Thyroid gland (tissue), 4 donors: ENCODE measurements around the gene GPRC5A. TPM values are rescaled to one million over a fixed set of nuclear protein-coding genes. Genes with fewer than 3 reads are reported as not detected.

Experiments
- DNase-seq, 2 donors: peaks; one replicate each; pipeline ENCODE4 v3.0.0-alpha.2; 2019
- H3K27ac ChIP-seq, 3 donors: fragments of 200-600 bp; sonication (generic); 1 replicate in 2 of 3; 2 replicates in 1 of 3; pipeline ENCODE4 v1.5.1; 2016 to 2019; ENCODE audit warnings: mild to moderate bottlenecking in 1 of 3, moderate library complexity in 1 of 3
- H3K27me3 ChIP-seq: fragments of 200-600 bp; sonication (generic); one replicate; pipeline ENCODE4 v1.5.1; 2019
- H3K36me3 ChIP-seq, 2 donors: fragments of 200-600 bp; sonication (generic); one replicate each; pipeline ENCODE4 v1.5.1; 2016 to 2019
- H3K4me1 ChIP-seq, 2 donors: fragments of 200-600 bp; sonication (generic); one replicate each; pipeline ENCODE4 v1.5.1; 2017 to 2019
- H3K4me3 ChIP-seq, 3 donors: fragments of 200-600 bp; sonication (generic); replicated peaks in 1 of 3; 1 replicate in 2 of 3; 2 replicates in 1 of 3; pipeline ENCODE4 v1.5.1; 2016; ENCODE audit warnings: mild to moderate bottlenecking in 1 of 3
- H3K9me3 ChIP-seq: fragments of 200-600 bp; sonication (generic); one replicate; pipeline ENCODE4 v1.5.1; 2017
- POLR2A ChIP-seq, 2 donors: fragments of 450-650 bp; IDR thresholded peaks; one replicate each; pipeline ENCODE4 v1.6.1; 2017; ENCODE audit warnings: antibody characterized with exemption in 2 of 2, mild to moderate bottlenecking in 2 of 2, moderate library complexity in 1 of 2
- WGBS, 2 donors: methylation state at CpG; one replicate each; pipeline ENCODE4 v1.1.5; 2017; 5-methylcytosine and 5-hydroxymethylcytosine counted together
- intact Hi-C: fragments of 100-400 bp; cut with DNase I; formaldehyde crosslinking; loops from one replicate; pipeline ENCODE4 v1.15.1; 2023
- total RNA-seq, 4 donors: library from RNA; depleted of rRNA; stranded (reverse); fragments of >200 nt; gene quantifications; one replicate each; pipeline ENCODE4 v1.2.3, GENCODE V29; 2016
- TF ChIP-seq, protein P1 (sequence below), 6 experiments: fragments of 200-600 bp in 3 of 6; fragments of 450-650 bp in 3 of 6; sonication (generic) in 3 of 6; IDR thresholded peaks; one replicate each; pipeline ENCODE4 v1.5.1; 2016 to 2019; ENCODE audit warnings: antibody characterized with exemption in 6 of 6, mild to moderate bottlenecking in 2 of 6, inconsistent platforms in 1 of 6, moderate library complexity in 1 of 6

The GPRC5A gene
- total RNA-seq, 4 donors from 2014 or later: 107 to 207 (median 128) TPM

DNA sequence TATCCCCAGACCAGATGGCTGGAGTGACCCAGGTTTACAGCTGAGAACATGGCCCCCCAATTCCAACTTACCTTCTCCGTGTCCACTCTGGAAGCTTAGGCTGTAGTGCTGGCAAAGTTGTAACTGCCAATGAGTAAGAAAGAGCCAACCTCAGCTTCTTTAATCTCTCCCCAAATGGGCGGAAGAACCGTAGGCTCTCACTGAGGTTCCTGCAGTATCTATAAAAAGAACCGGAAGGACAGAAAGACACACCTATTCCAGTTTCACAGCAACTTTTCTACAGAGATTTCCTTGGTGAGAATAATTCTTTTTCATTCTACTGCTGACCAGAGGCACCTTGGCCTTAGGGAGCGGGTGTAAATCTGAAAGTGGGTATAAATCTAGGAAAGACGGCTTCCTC lies 60.7 kb downstream of the GPRC5A start, which contains the start of gene GPRC5D:
Gene GPRC5D (minus strand): TSS at position 135 of the 400 bp plus-strand sequence. CDS start 1,786 bp downstream, outside the sequence.
- WGBS, 2 donors: 90 to 94% methylated on average over 6 of the region's 6 CpGs
- no peak within 1 kb of the TSS for H3K4me3 ChIP-seq

DNA sequence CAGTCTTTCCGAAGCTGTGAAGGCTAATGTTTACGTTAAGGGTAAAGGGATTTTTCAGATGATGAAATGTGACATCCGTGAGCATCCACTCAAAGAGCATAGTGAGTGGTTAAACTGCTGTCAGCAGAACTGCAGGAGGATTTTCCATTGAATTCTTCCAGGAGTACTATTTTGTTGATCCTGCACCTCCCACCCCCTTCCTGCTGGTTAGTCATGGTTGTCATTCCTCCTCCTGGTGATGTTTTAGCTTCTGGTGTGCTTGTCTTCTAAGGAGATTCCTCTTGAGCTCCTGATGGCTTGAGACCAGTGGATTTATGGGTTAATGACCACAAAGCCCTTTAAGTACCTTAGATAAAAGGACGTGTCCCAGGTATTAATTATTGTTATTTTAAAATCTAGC lies 63.0 kb downstream of the GPRC5A start:
- 35% methylated on average over 4 of the region's 4 CpGs for WGBS, 2 donors
- Histone ChIP-seq H3K4me1 (peaks cover 0 to 10% of the 10 kb centered on the region in 2 donors), H3K27ac (no peak overlapping the region), H3K27me3 (no peaks in the 10 kb centered on the region), H3K9me3 (no peaks in the 10 kb centered on the region), H3K36me3 (no peaks in the 10 kb centered on the region), H3K4me3 (no peak overlapping the region)
- peak; percentile 10 to 38 for DNase-seq
- intact Hi-C loops: no loop called here
- TF ChIP-seq, protein P1, sequence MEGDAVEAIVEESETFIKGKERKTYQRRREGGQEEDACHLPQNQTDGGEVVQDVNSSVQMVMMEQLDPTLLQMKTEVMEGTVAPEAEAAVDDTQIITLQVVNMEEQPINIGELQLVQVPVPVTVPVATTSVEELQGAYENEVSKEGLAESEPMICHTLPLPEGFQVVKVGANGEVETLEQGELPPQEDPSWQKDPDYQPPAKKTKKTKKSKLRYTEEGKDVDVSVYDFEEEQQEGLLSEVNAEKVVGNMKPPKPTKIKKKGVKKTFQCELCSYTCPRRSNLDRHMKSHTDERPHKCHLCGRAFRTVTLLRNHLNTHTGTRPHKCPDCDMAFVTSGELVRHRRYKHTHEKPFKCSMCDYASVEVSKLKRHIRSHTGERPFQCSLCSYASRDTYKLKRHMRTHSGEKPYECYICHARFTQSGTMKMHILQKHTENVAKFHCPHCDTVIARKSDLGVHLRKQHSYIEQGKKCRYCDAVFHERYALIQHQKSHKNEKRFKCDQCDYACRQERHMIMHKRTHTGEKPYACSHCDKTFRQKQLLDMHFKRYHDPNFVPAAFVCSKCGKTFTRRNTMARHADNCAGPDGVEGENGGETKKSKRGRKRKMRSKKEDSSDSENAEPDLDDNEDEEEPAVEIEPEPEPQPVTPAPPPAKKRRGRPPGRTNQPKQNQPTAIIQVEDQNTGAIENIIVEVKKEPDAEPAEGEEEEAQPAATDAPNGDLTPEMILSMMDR (IDR thresholded peaks at IDR 0.05): no peak
- no peak for TF ChIP-seq POLR2A (IDR thresholded peaks at IDR 0.05)

More for the DNA sequence above, 60.7 kb downstream of the GPRC5A start, which contains the start of gene GPRC5D:
- Histone ChIP-seq H3K27me3 (no peaks in the 10 kb centered on the region), H3K9me3 (no peaks in the 10 kb centered on the region), H3K4me1 (peaks cover 0 to 10% of the 10 kb centered on the region in 2 donors), H3K36me3 (no peaks in the 10 kb centered on the region), H3K27ac (no peak within 1 kb of the TSS)
- no peak for DNase-seq
- TF ChIP-seq, protein P1 (IDR thresholded peaks at IDR 0.05): no peak
- no peak for TF ChIP-seq POLR2A (IDR thresholded peaks at IDR 0.05)
- intact Hi-C loops: no loop called here

DNA sequence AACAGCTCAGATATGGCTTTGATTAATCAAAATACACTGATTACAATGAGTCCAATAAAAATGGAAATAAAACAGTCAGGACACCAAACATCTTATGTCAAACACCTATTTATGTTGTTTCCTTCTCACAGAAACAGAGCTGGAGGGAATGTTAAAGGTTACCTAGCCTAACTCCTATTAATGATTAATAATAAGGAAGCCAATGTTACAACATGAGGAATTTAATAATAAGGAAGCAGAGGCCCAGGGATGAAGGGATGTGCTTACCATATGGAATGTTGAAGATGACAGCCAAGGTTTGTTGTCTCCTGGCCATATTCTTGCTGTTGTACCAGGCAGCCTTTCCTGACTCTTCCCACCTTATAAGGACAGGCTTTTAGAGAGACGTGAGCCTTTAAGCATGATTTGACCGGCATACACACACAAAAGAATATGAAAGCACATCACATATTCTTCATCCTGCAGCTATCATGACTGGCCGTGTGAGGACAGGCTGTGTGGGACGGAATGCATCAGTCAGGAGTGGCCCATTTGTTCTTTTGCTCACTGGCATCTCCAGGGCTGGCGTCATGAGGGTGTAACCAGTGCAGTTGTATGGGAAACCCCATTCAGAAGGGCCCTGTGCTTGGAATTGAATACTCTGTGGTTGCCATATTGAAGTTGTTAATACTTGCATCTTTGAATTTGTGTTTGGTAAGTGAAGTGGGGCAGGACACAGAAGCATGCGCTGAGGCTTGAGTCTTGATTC lies 63.7 kb downstream of the GPRC5A start:
- no peak for DNase-seq
- intact Hi-C loops: no loop called here
- no peak for TF ChIP-seq POLR2A (IDR thresholded peaks at IDR 0.05)
- TF ChIP-seq, protein P1 (IDR thresholded peaks at IDR 0.05): no peak
- Histone ChIP-seq H3K36me3 (no peaks in the 10 kb centered on the region), H3K27me3 (no peaks in the 10 kb centered on the region), H3K9me3 (no peaks in the 10 kb centered on the region), H3K4me1 (peaks cover 0 to 10% of the 10 kb centered on the region in 2 donors), H3K27ac (no peak overlapping the region), H3K4me3 (no peak overlapping the region)
- WGBS, 2 donors: 93 to 95% methylated on average over 6 of the region's 6 CpGs

DNA sequence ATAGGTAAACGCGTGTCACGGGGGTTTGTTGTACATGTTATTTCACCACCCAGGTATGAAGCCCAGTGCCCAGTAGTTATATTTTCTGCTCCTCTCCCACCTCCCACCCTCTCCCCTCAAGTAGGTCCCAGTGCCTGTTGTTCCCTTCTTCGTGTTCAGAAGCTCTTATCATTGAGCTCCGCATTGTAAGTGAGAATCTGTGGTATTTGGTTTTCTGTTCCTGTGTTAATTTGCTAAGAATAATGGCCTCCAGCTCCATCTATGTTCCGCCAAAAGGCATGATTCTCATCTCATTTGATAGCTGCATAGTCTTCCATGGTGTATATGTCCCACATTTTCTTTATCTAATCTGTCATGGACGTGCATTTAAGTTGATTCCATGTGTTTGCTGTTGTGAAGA lies 67.5 kb downstream of the GPRC5A start:
- H3K9me3 ChIP-seq: no peaks in the 10 kb centered on the region
- TF ChIP-seq, protein P1 (IDR thresholded peaks at IDR 0.05): no peak
- no peak for TF ChIP-seq POLR2A (IDR thresholded peaks at IDR 0.05)
- H3K27me3 ChIP-seq: no peaks in the 10 kb centered on the region
- no peak overlapping the region for H3K4me3 ChIP-seq
- H3K36me3 ChIP-seq: no peaks in the 10 kb centered on the region
- peaks cover 0 to 10% of the 10 kb centered on the region in 2 donors for H3K4me1 ChIP-seq
- DNase-seq: no peak
- intact Hi-C loops: no loop called here
- WGBS, 2 donors: 72 to 75% methylated on average over 7 of the region's 7 CpGs
- H3K27ac ChIP-seq: no peak overlapping the region

DNA sequence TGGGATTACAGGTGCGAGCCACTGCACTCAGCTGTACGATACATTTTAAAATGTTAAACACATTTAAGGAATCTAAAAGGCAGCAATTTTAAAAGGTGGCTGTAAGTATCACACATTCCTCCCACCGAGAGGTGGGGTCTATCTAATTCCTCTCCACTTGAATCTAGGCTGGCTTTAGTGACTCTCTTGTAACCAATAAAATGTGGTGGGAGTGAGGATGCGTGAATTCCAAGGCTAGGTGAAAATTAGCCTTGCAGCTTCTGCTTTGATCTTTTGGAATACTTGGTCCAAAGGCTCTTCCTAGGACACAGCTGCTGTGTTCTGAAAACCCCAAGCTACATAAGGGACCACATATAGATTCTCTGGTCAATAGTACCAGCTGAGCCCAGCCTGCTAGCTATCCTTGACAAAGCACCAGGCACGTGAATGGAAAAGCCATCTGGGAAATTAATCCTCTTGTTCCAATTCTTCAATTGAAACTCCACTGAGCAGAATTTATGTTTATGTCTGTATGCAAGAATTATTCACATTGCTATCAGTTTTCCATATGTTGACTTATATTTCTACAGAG lies 69.4 kb downstream of the GPRC5A start:
- TF ChIP-seq, protein P1 (IDR thresholded peaks at IDR 0.05): no peak
- no peak for TF ChIP-seq POLR2A (IDR thresholded peaks at IDR 0.05)
- intact Hi-C loops: no loop called here
- Histone ChIP-seq H3K4me1 (no peaks in the 10 kb centered on the region), H3K27me3 (no peaks in the 10 kb centered on the region), H3K9me3 (no peaks in the 10 kb centered on the region), H3K4me3 (no peak overlapping the region), H3K27ac (no peak overlapping the region), H3K36me3 (no peaks in the 10 kb centered on the region)
- no peak for DNase-seq
- 83 to 93% methylated on average over 5 of the region's 5 CpGs for WGBS, 2 donors
